ENCODE measurements around the gene DPH6.

The DPH6 gene

DNA sequence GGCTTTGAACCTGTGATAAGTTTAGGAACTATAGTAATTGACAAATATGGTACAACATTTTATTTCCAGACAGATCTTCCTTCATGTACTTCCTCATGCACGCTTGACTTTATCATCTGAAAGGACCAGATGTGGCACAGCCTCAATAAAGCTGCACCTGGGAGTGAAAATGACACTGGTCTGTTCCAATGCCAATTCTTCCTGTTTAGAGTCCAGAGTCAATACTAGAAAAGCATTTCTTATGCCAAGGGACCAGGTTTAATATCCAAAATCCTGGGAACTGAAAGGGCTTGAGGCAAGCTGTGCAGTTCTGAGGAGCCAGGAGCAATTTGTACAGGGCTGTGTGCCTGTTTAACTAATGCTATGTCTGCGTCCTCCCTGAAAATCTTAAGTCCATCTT, 15.3 kb downstream of the DPH6 start:
- TF ChIP-seq CTCF (IDR thresholded peaks at IDR 0.05; ENCODE audit: low read depth, low read length, missing control alignments), result no peak
- no peak for DNase-seq (ENCODE audit: extremely low read depth, low read depth)
- no peak overlapping the region for H3K4me3 ChIP-seq (replicated peaks; ENCODE audit: low read depth, low read length)

GRCh38 chr15:35529784-35530183, 16.2 kb downstream of the DPH6 start:
- no peak for DNase-seq (ENCODE audit: extremely low read depth, low read depth)
- no peak overlapping the region for H3K4me3 ChIP-seq (replicated peaks; ENCODE audit: low read depth, low read length)
- no peak for TF ChIP-seq CTCF (IDR thresholded peaks at IDR 0.05; ENCODE audit: low read depth, low read length, missing control alignments)

- no peak for TF ChIP-seq CTCF (IDR thresholded peaks at IDR 0.05; ENCODE audit: low read depth, low read length, missing control alignments)
- no peak overlapping the region for H3K4me3 ChIP-seq (replicated peaks; ENCODE audit: low read depth, low read length)
- DNase-seq (ENCODE audit: extremely low read depth, low read depth), result no peak
These were observed 23.9 kb downstream of the DPH6 start for GRCh38 chr15:35522061-35522460.

DNA sequence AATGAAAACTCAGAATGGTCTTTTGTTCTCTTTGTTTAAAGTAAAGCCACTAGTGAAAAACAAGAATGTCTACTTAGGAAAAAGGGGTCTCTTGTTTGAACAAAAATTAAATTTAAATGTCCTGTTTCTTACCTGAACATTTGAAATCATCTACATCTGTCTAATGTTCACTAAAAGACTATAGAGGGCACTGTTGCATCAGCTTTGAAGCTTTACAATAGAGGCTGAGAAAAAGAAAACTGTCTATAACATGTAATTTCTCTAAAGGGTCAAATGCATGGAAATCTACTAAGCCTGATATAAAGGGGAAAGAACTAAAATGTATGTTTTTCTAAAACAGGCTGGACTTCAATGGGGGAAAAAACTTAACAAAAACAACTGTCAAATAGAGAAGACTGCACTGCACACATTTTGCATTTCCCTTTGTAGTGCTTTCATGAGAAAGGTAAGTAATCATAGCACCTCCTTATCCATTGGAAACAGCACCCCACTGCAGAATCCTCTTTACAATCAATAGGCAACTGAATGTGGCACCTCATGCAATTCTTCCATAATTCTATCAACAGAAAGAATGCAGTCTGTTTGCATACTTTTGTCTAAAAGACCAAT, 26.3 kb downstream of the DPH6 start:
- H3K4me3 ChIP-seq (replicated peaks; ENCODE audit: low read depth, low read length), result no peak overlapping the region
- peak; percentile 55 for DNase-seq (ENCODE audit: extremely low read depth, low read depth)
- peak; percentile 40 for TF ChIP-seq CTCF (IDR thresholded peaks at IDR 0.05; ENCODE audit: low read depth, low read length, missing control alignments)

DNA sequence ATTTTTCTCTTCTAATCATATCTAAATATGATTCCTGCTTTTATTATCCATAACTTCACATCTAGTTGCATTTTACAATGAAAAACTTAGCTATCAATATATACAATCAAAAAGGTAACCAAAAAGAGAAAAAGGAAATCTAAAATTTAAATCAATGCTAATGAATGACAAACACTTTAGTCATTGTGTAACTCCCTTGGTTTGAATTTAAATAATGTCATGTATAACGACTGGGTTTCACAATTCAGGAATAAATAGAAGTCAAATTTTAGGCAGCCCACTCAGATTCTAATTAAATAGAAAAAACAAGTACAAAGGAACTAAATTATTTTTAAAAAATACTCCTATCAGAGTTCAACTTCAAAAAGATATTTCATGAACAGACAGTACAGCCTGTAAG, 26.9 kb downstream of the DPH6 start:
- no peak for DNase-seq (ENCODE audit: extremely low read depth, low read depth)
- no peak overlapping the region for H3K4me3 ChIP-seq (replicated peaks; ENCODE audit: low read depth, low read length)
- TF ChIP-seq CTCF (IDR thresholded peaks at IDR 0.05; ENCODE audit: low read depth, low read length, missing control alignments), result no peak

DNA sequence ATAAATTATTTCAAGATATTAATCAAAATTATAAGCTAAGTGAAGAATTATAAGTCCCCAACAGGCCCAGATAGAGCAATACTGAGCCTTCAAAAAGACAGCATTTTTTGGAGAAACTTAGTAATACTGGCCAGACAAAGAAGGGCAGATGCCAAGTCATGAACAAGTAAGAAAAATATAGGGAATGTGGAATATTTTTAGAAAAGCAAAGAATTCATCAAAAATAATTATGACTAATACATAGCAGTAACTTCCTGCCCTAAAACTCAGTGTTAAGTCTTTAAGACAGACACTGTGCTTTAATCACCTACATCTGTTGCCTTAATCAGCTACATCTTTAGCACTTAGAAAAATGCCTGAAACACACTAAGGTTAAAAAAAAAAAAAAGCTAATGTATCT, 31.2 kb downstream of the DPH6 start:
- TF ChIP-seq CTCF (IDR thresholded peaks at IDR 0.05; ENCODE audit: low read depth, low read length, missing control alignments), result no peak
- DNase-seq (ENCODE audit: extremely low read depth, low read depth), result no peak
- no peak overlapping the region for H3K4me3 ChIP-seq (replicated peaks; ENCODE audit: low read depth, low read length)
